ENCODE data around the gene WNT5B. TPM values are rescaled to one million over a fixed set of nuclear protein-coding genes. Genes with fewer than 3 reads are reported as not detected.

WNT5B gene
- total RNA-seq, 1 donor from 2014 or later, result 0.89 TPM

- Mint-ChIP-seq H3K9me3 (no peaks in the 10 kb centered on the region), H3K36me3 (ENCODE audit: low read depth) (no peaks in the 10 kb centered on the region), H3K4me1 (peaks cover 2% of the 10 kb centered on the region), H3K27ac (no peak overlapping the region), H3K4me3 (no peak overlapping the region), H3K27me3 (peaks cover 7% of the 10 kb centered on the region)
- no peak for DNase-seq
- intact Hi-C loops (cut with micrococcal nuclease), result no loop called here
These were observed 14.0 kb downstream of the WNT5B start for GRCh38 chr12:1643043-1643442.

GRCh38 chr12:1643905-1644533, 15.0 kb downstream of the WNT5B start:
- Mint-ChIP-seq H3K27ac (no peak overlapping the region), H3K4me3 (no peak overlapping the region), H3K4me1 (peaks cover 2% of the 10 kb centered on the region), H3K27me3 (peaks cover 16% of the 10 kb centered on the region), H3K9me3 (no peaks in the 10 kb centered on the region), H3K36me3 (ENCODE audit: low read depth) (no peaks in the 10 kb centered on the region)
- intact Hi-C loops (cut with micrococcal nuclease), result no loop called here
- no peak for DNase-seq

DNA sequence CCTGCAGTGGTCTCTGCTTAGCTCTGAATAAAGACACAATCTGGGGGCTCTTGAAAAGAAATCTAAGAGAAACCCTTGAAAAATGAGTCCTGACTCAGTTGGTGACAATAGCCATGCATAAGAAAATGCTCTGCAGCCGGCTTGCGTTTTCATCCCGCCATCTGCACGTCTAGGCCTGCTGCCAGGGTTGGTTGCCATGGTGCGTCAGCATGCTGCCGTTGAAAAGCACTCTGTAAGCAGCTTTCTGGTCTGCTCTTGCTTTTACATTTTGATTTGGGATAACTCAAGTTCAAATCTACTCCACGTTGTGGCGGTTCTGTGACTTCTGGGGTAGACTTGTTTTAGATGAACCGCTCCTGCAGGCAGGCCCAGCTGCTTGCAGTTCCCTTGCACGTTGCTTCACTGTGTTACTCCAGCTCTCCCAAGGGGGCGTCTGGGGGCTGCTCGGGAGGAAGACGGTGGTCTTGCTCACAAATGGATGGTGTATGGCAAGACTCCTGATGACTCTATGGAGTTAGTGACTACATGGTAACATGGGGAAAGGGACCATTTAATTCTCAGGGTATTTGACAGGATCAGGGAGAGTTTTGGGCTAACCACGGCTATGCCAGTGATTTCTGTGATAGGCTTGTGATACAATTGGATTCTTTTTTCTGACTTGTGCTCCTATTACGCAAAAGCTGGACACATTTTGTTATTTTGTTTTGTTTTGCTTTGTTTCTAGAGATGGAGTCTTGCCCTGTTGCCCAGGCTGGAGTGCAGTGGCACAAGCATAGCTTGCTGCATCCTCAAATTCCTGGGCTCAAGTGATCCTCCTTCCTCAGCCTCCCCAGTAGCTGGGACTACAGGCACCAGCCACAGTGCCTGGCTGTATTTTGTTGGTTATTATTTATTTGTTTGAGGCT, 15.8 kb downstream of the WNT5B start:
- peaks cover 24% of the 10 kb centered on the region for H3K27me3 Mint-ChIP-seq
- H3K36me3 Mint-ChIP-seq (ENCODE audit: low read depth), result no peaks in the 10 kb centered on the region
- H3K4me1 Mint-ChIP-seq, result peaks cover 2% of the 10 kb centered on the region
- intact Hi-C loops (cut with micrococcal nuclease), result no loop called here
- no peaks in the 10 kb centered on the region for H3K9me3 Mint-ChIP-seq
- DNase-seq, result no peak
- no peak overlapping the region for H3K27ac Mint-ChIP-seq
- no peak overlapping the region for H3K4me3 Mint-ChIP-seq

DNA sequence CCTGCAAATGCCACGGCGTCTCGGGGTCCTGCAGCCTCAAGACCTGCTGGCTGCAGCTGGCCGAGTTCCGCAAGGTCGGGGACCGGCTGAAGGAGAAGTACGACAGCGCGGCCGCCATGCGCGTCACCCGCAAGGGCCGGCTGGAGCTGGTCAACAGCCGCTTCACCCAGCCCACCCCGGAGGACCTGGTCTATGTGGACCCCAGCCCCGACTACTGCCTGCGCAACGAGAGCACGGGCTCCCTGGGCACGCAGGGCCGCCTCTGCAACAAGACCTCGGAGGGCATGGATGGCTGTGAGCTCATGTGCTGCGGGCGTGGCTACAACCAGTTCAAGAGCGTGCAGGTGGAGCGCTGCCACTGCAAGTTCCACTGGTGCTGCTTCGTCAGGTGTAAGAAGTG, 16.8 kb downstream of the WNT5B start:
- peaks cover 2% of the 10 kb centered on the region for H3K4me1 Mint-ChIP-seq
- H3K27me3 Mint-ChIP-seq, result peaks cover 29% of the 10 kb centered on the region
- H3K27ac Mint-ChIP-seq, result no peak overlapping the region
- no peak overlapping the region for H3K4me3 Mint-ChIP-seq
- no peaks in the 10 kb centered on the region for H3K36me3 Mint-ChIP-seq (ENCODE audit: low read depth)
- no peak for DNase-seq
- intact Hi-C loops (cut with micrococcal nuclease), result no loop called here
- H3K9me3 Mint-ChIP-seq, result no peaks in the 10 kb centered on the region

DNA sequence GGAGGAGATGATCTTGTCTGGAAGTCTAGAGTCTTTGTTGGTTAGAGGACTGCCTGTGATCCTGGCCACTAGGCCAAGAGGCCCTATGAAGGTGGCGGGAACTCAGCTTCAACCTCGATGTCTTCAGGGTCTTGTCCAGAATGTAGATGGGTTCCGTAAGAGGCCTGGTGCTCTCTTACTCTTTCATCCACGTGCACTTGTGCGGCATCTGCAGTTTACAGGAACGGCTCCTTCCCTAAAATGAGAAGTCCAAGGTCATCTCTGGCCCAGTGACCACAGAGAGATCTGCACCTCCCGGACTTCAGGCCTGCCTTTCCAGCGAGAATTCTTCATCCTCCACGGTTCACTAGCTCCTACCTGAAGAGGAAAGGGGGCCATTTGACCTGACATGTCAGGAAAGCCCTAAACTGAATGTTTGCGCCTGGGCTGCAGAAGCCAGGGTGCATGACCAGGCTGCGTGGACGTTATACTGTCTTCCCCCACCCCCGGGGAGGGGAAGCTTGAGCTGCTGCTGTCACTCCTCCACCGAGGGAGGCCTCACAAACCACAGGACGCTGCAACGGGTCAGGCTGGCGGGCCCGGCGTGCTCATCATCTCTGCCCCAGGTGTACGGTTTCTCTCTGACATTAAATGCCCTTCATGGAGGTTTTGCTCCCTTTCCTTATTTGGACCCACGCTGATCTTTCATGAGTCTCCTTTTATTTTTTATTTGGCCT, 17.7 kb downstream of the WNT5B start:
- H3K9me3 Mint-ChIP-seq, result no peaks in the 10 kb centered on the region
- H3K4me3 Mint-ChIP-seq, result no peak overlapping the region
- peaks cover 2% of the 10 kb centered on the region for H3K4me1 Mint-ChIP-seq
- H3K27ac Mint-ChIP-seq, result no peak overlapping the region
- H3K27me3 Mint-ChIP-seq, result peaks cover 36% of the 10 kb centered on the region
- no peaks in the 10 kb centered on the region for H3K36me3 Mint-ChIP-seq (ENCODE audit: low read depth)
- intact Hi-C loops (cut with micrococcal nuclease), result no loop called here
- DNase-seq, result no peak

- no peak for DNase-seq
- Mint-ChIP-seq H3K9me3 (no peaks in the 10 kb centered on the region), H3K4me3 (no peak overlapping the region), H3K27ac (no peak overlapping the region), H3K27me3 (peaks cover 37% of the 10 kb centered on the region), H3K4me1 (peaks cover 2% of the 10 kb centered on the region), H3K36me3 (ENCODE audit: low read depth) (no peaks in the 10 kb centered on the region)
- intact Hi-C loops (cut with micrococcal nuclease), result no loop called here
These were observed 18.2 kb downstream of the WNT5B start for GRCh38 chr12:1647285-1647669.

DNA sequence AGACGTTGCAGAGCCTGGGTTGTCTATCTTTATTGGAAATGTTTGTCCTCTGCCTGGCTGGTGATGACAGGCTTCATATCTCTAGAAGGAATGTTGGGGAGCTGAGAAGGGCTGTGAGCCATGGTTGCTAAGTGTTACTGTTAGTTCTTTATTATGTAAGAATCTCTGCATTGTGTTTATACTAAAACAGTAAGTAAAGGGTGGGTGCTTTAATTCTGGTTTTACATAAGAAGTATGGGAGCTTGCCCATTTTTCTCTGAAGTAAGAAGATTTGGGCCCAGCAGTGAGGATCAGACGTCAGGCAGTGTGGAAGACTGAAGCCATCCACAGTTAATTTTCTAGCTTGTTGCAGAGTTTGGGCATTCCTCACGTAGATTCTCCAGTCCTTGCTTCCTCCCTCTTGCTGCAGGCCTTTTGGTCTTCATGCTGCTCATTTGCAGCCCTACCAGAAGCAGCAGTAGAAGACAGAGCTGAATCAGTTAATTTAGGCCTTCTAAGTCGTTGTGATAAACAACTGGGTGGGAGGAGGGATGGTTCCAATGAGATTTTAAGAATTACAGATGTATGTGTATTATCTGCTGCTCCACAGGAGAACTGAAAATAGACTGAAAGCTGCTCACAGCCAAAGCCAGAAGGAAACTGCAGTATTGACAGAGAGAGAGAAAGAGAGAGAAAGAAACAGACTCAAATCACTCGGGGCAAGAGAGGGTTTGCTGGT, 21.4 kb downstream of the WNT5B start:
- no peak for DNase-seq
- H3K4me3 Mint-ChIP-seq, result no peak overlapping the region
- no peaks in the 10 kb centered on the region for H3K9me3 Mint-ChIP-seq
- H3K27ac Mint-ChIP-seq, result no peak overlapping the region
- peaks cover 40% of the 10 kb centered on the region for H3K27me3 Mint-ChIP-seq
- no peaks in the 10 kb centered on the region for H3K36me3 Mint-ChIP-seq (ENCODE audit: low read depth)
- H3K4me1 Mint-ChIP-seq, result peaks cover 5% of the 10 kb centered on the region
- intact Hi-C loops (cut with micrococcal nuclease), result loop anchor here (5.0 kb wide), 1 partner anchor 42 kb away; the partner anchor contains the start of gene ADIPOR2

- no peak for DNase-seq
- intact Hi-C loops (cut with micrococcal nuclease), result loop anchor here (5.0 kb wide), 1 partner anchor 41 kb away; the partner anchor contains the start of gene ADIPOR2
- Mint-ChIP-seq H3K27me3 (peaks cover 42% of the 10 kb centered on the region), H3K4me3 (no peak overlapping the region), H3K36me3 (ENCODE audit: low read depth) (no peaks in the 10 kb centered on the region), H3K27ac (no peak overlapping the region), H3K9me3 (no peaks in the 10 kb centered on the region), H3K4me1 (peaks cover 5% of the 10 kb centered on the region)
These were observed 21.9 kb downstream of the WNT5B start for GRCh38 chr12:1650978-1651361.

DNA sequence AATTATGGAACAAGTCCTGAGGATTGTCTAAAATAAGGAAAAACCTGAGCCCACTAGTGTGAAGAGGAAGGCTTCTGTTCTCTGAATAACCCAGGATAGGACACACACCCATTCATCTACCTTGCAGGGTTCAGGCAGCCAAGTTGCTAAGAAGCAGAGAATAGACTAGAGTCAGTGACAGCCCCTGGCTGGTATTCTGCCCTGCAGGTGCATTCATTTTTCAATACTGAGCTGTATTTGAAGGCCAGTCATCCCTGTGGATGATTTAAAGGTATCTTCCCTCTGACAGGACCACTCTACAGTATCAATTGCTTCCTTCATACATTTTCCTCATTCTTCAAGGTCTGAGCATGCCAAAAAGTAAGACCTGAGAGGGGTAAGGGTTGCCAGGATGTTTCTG, 22.9 kb downstream of the WNT5B start:
- no peak overlapping the region for H3K27ac Mint-ChIP-seq
- no peak for DNase-seq
- H3K4me1 Mint-ChIP-seq, result peaks cover 5% of the 10 kb centered on the region
- H3K27me3 Mint-ChIP-seq, result peaks cover 43% of the 10 kb centered on the region
- H3K9me3 Mint-ChIP-seq, result no peaks in the 10 kb centered on the region
- no peaks in the 10 kb centered on the region for H3K36me3 Mint-ChIP-seq (ENCODE audit: low read depth)
- no peak overlapping the region for H3K4me3 Mint-ChIP-seq
- intact Hi-C loops (cut with micrococcal nuclease), result loop anchor here (1.0 to 5.0 kb wide), 3 partner anchors 40 to 288 kb away; partner anchors contain the start of gene ADIPOR2

DNA sequence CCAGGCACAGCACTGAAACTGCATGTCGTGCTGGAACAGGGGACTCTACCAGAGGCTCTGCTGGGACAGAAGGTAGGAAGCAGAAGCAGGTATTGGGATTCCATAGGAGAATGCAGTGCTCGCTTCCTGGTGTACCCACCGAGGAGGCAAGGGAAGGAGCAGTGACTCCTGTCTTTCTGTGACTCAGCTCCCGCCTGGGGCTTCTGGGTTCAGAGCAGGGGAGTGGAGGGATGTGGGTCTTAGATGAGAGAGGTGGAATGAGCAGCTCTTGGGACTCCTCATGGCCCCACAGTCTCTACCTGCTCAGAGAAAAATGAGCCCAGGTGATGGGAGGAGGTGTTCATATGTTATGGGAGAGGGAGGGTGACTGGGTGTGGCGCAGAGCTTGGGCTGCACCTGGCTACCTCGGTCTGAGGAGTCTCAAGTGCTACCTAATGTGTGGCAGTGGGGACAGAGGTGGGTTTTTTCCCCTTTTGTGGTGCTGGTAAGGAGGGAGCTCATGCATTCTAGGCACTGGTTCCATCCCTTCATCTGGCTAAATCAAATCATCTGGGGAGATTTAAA, 26.3 kb downstream of the WNT5B start:
- intact Hi-C loops (cut with micrococcal nuclease), result no loop called here
- H3K27me3 Mint-ChIP-seq, result peaks cover 18% of the 10 kb centered on the region
- no peak overlapping the region for H3K27ac Mint-ChIP-seq
- no peak overlapping the region for H3K4me3 Mint-ChIP-seq
- peaks cover 5% of the 10 kb centered on the region for H3K4me1 Mint-ChIP-seq
- DNase-seq, result no peak
- no peaks in the 10 kb centered on the region for H3K9me3 Mint-ChIP-seq
- H3K36me3 Mint-ChIP-seq (ENCODE audit: low read depth), result no peaks in the 10 kb centered on the region

- DNase-seq, result no peak
- Mint-ChIP-seq H3K4me1 (peaks cover 8% of the 10 kb centered on the region), H3K9me3 (no peaks in the 10 kb centered on the region), H3K4me3 (no peak overlapping the region), H3K27ac (no peak overlapping the region), H3K27me3 (peaks cover 11% of the 10 kb centered on the region), H3K36me3 (ENCODE audit: low read depth) (no peaks in the 10 kb centered on the region)
- intact Hi-C loops (cut with micrococcal nuclease), result no loop called here
These were observed 27.9 kb downstream of the WNT5B start for GRCh38 chr12:1656902-1657301.

GRCh38 chr12:1657688-1658087, 28.7 kb downstream of the WNT5B start:
- H3K36me3 Mint-ChIP-seq (ENCODE audit: low read depth), result no peaks in the 10 kb centered on the region
- no peak overlapping the region for H3K4me3 Mint-ChIP-seq
- H3K27ac Mint-ChIP-seq, result no peak overlapping the region
- peaks cover 8% of the 10 kb centered on the region for H3K4me1 Mint-ChIP-seq
- intact Hi-C loops (cut with micrococcal nuclease), result no loop called here
- H3K27me3 Mint-ChIP-seq, result peaks cover 10% of the 10 kb centered on the region
- DNase-seq, result no peak
- no peaks in the 10 kb centered on the region for H3K9me3 Mint-ChIP-seq

Data from activated CD4-positive, alpha-beta T cell treated with anti-CD3 and anti-CD28 coated beads, Interleukin-2, amount 10 ng/mL, durations not matched to agents 24 days and 14 days (primary cell).